NK-92 (cell line): Measurements from ENCODE around the gene CTRB1.

Source experiments
- DNase-seq: peaks from one replicate; lab custom pipeline; 2025; ENCODE audit not compliant: unreplicated experiment; lab: John Stamatoyannopoulos, UW

CTRB1 gene

GRCh38 chr16:75218256-75219076 is at the start of gene CTRB1:
TSS of gene CTRB1 (plus strand) at chr16:75218988. CDS start at chr16:75219008, 20 bp downstream.
- DNase-seq = no peak

GRCh38 chr16:75169899-75170405 is 48.8 kb upstream of the CTRB1 start:
- DNase-seq = no peak

GRCh38 chr16:75172578-75172977 is 46.2 kb upstream of the CTRB1 start:
- no peak for DNase-seq

- no peak for DNase-seq
Observed at GRCh38 chr16:75175074-75175473, 43.7 kb upstream of the CTRB1 start.

- no peak for DNase-seq
Observed at GRCh38 chr16:75176926-75177325, 41.9 kb upstream of the CTRB1 start.

- DNase-seq = no peak
Observed at GRCh38 chr16:75179208-75179607, 39.6 kb upstream of the CTRB1 start.

DNA sequence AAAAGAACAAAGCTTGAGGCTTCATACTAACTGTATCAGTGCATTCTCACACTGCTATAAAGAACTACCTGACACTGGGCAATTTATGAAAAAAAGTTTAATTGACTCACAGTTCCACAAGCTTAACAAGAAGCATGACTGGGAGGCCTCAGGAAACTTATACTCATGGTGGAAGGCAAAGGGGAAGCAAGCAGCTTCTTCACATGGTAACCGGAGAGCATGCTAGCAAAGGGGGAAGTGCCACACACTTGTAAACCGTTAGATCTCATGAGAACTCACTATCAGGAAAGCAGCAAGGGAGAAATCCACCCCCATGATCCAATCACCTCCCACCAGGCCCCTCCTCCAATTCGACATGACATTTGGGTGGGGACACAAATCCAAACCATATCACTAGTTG is 37.2 kb upstream of the CTRB1 start:
- DNase-seq = no peak

GRCh38 chr16:75188832-75189477 is 29.8 kb upstream of the CTRB1 start:
- DNase-seq = no peak

GRCh38 chr16:75189638-75190245 is 29.0 kb upstream of the CTRB1 start:
- DNase-seq = no peak

DNA sequence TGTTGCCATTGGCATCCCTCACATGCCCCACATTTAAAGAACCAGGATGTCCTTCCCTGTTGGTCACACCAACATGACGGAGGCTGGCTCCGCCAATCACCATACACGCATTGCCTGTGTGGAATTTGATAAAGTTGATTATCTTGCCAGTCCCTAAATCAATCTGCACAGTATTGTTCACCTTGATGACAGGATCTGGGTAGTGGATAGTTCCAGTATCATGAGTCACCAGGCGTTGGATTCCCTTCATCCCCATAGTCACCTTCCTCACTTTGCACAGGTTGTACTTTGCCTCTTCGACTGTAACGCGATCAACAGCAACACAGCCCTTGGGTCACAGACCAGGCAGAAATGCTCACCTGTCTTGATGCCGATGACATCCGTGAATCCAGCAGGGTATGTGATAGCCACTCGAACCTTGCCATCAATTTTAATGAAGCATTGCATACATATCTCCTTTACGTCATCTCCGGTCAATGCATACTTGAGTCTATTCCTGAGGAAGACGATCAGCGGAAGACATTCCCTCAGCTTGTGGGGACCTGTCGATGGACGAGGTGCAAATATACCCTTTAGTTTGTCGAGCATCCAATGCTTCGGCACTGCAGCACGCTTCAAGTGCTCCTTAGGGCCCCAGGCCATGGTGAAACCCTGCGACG is 26.1 kb upstream of the CTRB1 start:
- no peak for DNase-seq

- no peak for DNase-seq
Observed at GRCh38 chr16:75193265-75193650, 25.5 kb upstream of the CTRB1 start.

DNA sequence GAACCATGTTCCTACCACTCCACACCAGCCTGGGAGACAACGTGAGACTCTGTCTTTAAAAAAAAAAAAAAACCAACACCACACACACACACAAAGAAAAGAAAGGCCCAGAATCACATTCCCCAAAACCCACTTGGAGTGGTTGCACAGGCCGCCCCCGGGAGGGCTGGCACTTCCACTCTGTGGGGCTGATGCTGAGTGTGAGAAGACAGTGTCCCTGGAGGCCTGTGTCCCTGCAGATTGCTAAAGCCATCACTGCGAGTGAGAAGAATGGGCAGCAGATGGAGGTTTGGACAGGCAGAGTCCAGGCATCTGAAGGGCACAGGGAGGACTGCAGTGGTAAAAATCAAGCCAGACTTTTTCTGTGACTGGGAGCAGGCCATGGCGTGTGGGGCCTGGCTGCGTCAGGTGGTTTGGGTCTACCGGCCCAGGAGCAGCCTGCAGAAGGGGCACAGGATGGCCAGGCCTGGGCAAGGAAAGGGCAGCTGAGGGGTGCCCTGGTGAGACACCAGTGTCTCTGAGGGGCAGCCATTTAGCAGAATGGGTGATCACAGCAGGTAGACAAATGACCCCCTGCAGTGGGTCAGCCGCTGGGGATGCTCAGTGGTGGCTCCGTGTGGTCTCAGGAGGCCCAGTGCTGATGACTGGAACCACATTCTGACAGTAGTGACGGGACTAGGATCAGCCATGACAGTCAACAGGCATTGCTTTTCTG is 24.9 kb upstream of the CTRB1 start:
- DNase-seq = no peak

- no peak for DNase-seq
Observed at GRCh38 chr16:75195811-75196790, 22.7 kb upstream of the CTRB1 start.

DNA sequence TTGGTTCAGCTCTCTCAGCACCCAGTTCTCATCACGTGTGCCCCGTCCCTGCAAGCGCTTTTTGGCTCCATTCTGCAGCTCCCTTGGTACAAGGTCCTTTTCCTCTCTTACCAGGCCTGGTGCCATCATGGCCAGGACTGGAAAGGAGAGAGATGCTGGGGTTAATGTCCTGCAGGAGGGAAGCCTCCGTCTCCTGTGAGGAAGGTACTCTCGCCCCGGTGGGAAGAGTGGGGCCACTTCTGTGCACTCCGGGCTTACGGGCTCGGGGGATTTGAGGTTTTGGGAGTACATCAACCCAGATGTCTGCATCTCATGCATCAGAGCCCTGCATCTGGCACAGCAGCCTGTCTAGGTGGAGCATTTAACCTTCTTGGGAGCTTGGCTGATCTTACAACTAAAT is 22.0 kb upstream of the CTRB1 start:
- DNase-seq = no peak

- no peak for DNase-seq
Observed at GRCh38 chr16:75197522-75198134, 21.2 kb upstream of the CTRB1 start.

DNA sequence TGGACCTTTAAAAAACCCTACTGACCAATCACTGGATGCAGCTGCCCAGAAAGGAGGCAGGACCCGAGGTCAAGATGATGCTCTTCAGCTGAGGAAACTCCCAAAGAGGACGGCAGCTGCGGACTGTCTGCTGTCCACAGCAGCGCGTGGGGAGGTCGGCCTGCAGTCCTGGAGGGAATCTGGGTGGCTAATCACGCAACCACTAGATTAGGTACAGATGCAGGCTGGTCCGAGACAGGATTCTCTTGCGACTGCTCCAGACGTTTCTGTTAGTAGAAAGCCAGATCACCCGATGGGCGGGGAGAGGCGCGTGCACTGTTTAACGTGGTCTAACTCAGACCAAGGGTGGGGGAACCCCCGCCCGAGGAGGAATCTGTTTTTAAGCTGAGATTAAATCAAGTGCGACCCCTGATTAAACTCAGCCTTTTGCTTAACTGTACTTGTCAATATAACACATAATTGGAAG is 20.6 kb upstream of the CTRB1 start:
- DNase-seq = no peak

- DNase-seq = no peak
Observed at GRCh38 chr16:75202069-75202590, 16.7 kb upstream of the CTRB1 start.

GRCh38 chr16:75203096-75203495 is 15.7 kb upstream of the CTRB1 start:
- no peak for DNase-seq
